RPMI7951 (cell line): ENCODE measurements around the gene GRID1. TPM values are rescaled to one million over a fixed set of nuclear protein-coding genes. Genes with fewer than 3 reads are reported as not detected.

Source experiments
- DNase-seq: peaks from one replicate; pipeline ENCODE4 v3.0.0-alpha.2; 2012; ENCODE audit warnings: low read depth
- total RNA-seq: library from RNA; depleted of rRNA; stranded (reverse); fragments of >200 nt; shearing (Covaris generic); gene quantifications from 2 replicates; pipeline ENCODE4 v1.2.3, GENCODE V29; 2014

The GRID1 gene
- total RNA-seq, 1 experiment from 2014 or later, result not detected

DNA sequence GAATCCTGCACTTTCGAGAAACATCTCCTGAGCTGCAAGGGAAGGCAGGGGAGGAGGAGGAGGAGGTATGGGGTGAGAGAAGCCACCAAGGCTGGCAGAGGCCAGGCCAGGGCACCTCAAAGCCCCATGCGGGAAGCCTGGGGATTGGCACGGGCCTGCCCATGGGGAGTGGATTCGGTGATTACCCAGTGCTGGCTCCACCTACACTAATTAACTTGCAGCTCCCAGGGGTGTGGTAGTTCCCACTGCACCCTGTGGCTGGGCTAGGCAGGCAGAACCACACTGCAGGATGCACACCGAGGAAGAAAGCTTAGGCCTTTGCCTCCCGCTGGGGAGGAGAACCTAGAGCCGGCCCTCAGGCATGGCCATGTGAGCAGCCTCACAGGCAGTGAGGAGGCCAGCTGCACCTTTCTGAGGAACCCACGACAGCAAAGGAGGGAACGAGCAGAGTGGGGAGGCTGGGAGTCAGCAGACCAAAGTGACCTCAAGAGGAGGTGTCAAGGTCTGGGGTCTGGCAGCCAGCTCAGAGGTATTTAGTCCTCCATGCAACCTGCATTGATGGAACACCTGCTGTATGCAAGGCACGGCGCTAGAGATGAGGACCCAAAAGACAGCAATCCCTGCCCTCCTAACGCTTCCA, 27.2 kb downstream of the GRID1 start:
- DNase-seq, result no peak

DNA sequence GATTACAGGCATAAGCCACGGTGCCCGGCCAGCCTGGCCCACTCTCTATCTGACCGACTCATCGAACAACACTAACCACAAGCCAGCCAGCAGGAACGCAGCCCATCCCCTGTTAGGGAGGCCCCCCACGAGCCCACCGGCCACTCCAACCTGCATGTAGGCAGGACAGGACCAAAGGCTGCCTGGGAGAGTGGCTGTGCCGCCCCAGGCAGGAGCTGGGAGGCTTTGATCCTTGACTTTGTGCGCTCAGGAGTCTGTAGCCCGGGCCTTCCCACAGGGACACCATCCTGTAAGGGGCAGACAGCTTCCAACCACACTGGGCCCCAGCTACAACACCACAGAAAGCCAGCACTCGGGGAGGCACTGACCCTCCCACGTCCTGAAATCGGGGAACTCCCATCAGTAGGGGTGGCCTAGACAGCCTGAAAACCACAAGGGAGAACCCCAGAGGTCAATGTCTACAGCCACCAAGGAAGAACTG, 29.4 kb downstream of the GRID1 start:
- no peak for DNase-seq

- DNase-seq, result no peak
Observed at GRCh38 chr10:86336341-86336740, 30.3 kb downstream of the GRID1 start.

DNA sequence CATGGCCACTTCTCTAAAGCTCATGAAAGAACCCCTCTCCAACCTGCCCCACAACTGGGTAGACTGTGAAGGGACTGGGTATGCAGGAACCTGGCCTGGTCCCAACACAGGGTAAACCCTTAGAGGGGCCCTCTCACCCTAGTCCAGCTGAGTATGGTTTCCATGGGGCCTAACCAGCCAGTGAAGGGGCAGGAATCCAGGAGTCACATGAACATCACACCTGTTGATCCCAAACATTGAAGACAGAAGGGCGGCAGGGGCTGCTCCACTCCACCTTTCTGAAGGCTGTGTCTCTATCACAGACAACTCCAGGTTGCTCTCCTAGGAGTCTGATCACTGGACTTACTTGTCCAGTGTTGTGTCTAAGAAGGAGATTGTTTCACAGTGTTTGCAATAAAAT, 30.8 kb downstream of the GRID1 start:
- no peak for DNase-seq

GRCh38 chr10:86335257-86335656, 31.3 kb downstream of the GRID1 start:
- DNase-seq, result no peak

DNA sequence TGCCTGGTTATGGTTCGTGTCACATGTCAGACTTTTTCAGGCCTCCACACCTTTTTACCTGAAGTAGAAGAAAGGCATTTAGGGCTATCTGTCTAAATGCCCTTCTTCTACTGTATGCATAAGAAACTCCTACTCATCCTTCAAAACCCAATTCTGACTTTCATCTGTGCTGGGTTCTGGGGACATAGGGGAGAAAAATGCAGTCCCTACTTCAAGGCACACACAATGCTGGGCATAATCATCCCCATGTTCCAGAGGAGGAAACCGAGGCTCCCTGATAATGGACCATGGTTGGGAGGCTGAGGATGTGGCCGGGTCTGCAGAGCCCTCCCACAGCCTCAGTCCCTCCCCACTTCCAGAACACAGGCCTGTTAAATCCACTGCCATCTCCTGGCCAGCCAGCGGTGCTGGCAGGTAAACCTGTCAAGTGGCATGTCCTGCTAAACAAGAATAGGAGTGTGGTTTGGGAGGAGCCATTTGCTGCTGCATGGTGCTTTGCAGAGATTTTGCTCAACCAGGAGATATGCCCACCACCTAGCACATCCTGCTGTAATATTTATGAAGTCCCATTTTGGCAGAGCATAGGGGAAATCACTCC, 32.0 kb downstream of the GRID1 start:
- no peak for DNase-seq

- no peak for DNase-seq
Observed at GRCh38 chr10:86333826-86334487, 32.6 kb downstream of the GRID1 start.

GRCh38 chr10:86331861-86332260, 34.7 kb downstream of the GRID1 start:
- no peak for DNase-seq

GRCh38 chr10:86330778-86331763, 35.5 kb downstream of the GRID1 start:
- DNase-seq, result no peak

- no peak for DNase-seq
Observed at GRCh38 chr10:86329896-86330680, 36.5 kb downstream of the GRID1 start.

GRCh38 chr10:86329093-86329710, 37.4 kb downstream of the GRID1 start:
- no peak for DNase-seq

GRCh38 chr10:86327954-86328725, 38.5 kb downstream of the GRID1 start:
- DNase-seq, result no peak

DNA sequence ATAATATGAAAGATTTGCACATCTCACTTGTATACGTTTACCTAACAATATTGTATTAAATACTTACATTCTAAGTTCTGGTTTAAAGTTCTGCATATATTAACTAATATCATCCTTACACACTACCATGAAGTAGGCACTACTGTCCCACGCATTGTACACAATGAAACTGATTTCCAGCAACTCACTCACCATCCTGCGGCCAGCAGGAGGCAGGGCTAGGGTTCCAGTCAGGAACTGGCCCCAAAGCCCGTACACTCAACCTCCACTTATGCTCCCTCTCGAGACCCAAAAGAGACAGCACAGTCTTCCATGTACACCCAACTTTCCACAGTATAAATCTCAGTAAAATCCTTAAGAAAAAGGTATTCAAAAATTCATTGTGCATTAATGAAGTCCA, 41.4 kb downstream of the GRID1 start:
- DNase-seq, result no peak

DNA sequence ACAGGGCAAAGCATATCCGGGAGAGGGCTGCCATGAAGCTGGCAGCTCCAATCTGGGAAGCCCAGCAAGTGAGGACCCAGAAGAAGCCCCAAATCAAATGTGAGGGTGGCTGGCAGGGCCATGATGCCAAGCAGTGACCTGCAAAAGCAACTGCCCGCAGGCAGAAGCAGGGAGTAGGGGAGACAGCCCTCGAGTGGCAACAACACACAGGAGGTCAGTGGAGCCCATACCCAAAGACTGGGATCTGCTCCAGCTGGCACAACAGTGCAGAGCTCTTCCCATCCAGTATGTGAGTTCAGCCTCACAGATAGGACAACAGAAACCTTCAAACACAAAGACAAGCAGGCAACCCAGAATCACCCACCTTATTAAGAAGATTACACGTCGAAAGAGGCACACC, 45.0 kb downstream of the GRID1 start:
- no peak for DNase-seq

- no peak for DNase-seq
Observed at GRCh38 chr10:86319676-86320075, 46.9 kb downstream of the GRID1 start.

DNA sequence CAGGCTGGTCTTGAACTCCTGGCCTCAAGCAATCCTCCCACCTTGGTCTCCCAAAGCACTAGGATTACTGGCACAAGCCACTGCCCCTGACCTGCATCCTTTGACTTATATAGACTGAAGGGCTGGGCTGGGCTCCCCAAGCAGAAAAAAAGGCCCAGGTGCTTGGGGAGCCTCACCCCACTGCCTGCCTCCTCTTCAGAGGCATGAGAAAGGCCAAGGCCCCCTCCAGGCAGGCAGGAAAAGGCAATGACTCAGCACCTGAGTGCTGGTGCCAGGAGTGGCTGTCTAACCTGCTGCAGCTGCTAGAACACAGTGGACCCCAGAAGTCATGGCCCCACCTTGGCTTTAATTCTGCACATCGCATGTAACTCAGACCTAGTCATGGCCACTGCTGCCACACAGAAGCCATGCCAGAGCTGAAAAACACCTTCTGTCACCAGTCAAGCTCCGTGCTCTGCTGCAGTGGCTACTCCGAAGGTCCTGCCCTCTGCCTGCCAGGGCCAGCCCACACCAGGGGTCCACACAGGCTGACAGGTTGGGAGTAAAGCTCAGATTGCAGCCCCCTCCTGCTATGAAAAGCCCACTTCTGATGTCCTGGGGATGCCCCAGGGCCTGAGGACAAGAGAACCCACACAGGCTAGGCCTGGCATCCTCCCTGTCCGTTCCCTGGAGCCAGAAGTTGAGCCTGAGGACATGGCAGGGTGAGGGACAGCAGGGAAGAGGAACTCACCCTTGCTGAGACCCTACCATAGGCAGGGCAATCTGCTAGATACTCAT, 48.5 kb downstream of the GRID1 start:
- no peak for DNase-seq

DNA sequence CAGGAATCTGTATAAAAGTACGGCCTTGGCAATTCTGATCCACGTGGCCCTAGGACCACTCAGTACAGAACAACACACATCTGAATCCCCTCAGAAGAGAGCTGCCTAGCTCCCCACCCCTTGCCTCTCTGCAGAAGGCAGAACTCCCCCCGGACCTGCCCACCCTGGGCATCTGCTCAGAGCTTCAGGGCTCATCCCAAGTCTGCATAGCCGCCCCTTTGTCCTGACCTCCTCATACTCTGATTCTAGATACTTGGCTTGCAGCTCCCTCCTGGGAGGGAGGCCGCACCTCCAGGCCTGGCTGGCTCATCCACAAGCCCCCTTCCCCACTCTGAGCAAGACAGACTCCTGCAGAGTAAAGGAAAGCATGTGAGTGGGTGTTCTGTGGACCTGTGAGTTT, 49.6 kb downstream of the GRID1 start:
- no peak for DNase-seq

DNA sequence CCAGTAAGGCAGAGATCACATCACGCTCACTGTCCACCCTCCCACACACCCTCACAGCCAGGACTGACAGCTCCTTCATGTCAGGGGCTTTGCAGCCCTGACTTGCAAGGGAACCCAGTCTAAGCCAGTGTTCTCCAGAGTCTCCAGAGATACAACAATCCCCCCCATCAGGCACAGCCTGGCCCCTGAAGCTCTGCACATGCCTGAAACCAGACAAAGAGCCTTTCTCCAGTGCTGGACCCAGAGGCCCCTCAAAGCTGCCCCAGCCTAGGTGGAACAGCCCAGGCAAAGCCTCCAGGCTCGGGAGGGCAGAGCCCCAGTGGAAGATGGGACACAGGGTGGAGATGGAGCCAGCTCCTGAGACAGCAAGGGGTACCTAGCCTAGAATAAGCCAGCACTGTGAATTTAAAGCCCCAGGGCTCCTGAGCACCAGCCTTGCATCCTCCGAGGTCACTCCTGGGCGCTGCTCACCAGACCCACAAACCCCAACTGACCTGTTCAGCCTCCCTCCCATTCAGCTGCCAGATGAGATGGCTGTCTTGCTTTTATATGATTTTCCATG, 50.2 kb downstream of the GRID1 start:
- DNase-seq, result no peak

DNA sequence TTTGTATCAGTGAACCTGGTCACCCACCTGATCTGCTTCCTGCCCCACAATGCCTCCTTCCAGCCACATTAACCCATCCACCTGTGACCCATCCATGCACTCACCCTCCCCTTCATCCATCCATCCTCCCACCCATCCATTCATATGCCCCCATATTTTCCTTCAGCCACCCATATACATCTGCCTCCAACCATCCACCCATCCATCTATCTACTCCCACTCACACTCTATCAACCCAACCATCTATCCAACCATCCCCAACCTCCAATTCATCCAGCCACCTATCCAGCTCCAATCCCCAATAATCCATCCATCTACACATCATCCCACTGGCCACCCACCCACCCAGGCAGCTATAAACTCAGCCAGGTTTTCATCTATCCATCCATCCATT, 51.0 kb downstream of the GRID1 start:
- DNase-seq, result no peak
